Esophagus muscularis mucosa (tissue), 4 donors: ENCODE results near the gene GP1BB. TPM values are rescaled to one million over a fixed set of nuclear protein-coding genes. Genes with fewer than 3 reads are reported as not detected.

ENCODE experiments used
- DNase-seq: peaks from one replicate; pipeline ENCODE4 v3.0.0-alpha.2; 2017; ENCODE audit errors: extremely low spot score
- H3K27ac ChIP-seq, 4 donors: fragments of 200-600 bp; sonication (generic); replicated peaks in 1 of 4; 1 replicate in 3 of 4; 2 replicates in 1 of 4; pipeline ENCODE4 v1.5.1; 2016 to 2019; ENCODE audit warnings: mild to moderate bottlenecking in 1 of 4
- H3K27me3 ChIP-seq, 4 donors: fragments of 200-600 bp; sonication (generic); one replicate each; pipeline versions ENCODE4 v1.5.1 to v1.6.0; 2016 to 2019
- H3K36me3 ChIP-seq, 4 donors: fragments of 200-600 bp; sonication (generic); one replicate each; pipeline ENCODE4 v1.5.1; 2016 to 2019
- H3K4me1 ChIP-seq, 4 donors: fragments of 200-600 bp; sonication (generic); one replicate each; pipeline ENCODE4 v1.5.1; 2016 to 2019
- H3K4me3 ChIP-seq, 4 donors: fragments of 200-600 bp; sonication (generic); 1 replicate in 2 of 4; 2 replicates in 2 of 4; pipeline ENCODE4 v1.5.1; 2016 to 2019; ENCODE audit warnings: mild to moderate bottlenecking in 4 of 4, moderate library complexity in 1 of 4
- H3K9me3 ChIP-seq, 4 donors: fragments of 200-600 bp; sonication (generic); 1 replicate in 3 of 4; 2 replicates in 1 of 4; pipeline ENCODE4 v1.5.1; 2016 to 2019
- EP300 ChIP-seq: sonication (generic); formaldehyde crosslinking; IDR thresholded peaks from one replicate; pipeline ENCODE4 v1.6.1; 2017; ENCODE audit warnings: antibody characterized with exemption
- POLR2A ChIP-seq: fragments of 450-650 bp; IDR thresholded peaks from one replicate; pipeline ENCODE4 v1.6.1; 2017; ENCODE audit warnings: antibody characterized with exemption, moderate library complexity, mild to moderate bottlenecking, low read depth
- POLR2AphosphoS5 ChIP-seq, 2 donors: sonication (generic); formaldehyde crosslinking; IDR thresholded peaks; one replicate each; pipeline ENCODE4 v1.6.1; 2017; ENCODE audit warnings: antibody characterized with exemption in 2 of 2
- WGBS: methylation state at CpG from one replicate; pipeline ENCODE4 v1.1.5; 2018; 5-methylcytosine and 5-hydroxymethylcytosine counted together
- intact Hi-C: fragments of 100-400 bp; cut with DNase I; formaldehyde crosslinking; loops from one replicate; pipeline ENCODE4 v1.15.1; 2023
- total RNA-seq, 4 donors: library from RNA; depleted of rRNA; stranded (reverse); fragments of >200 nt; gene quantifications; one replicate each; pipeline versions ENCODE4 v1.1.0 to v1.2.1, GENCODE V29; 2016
- TF ChIP-seq, protein P1 (sequence below), 3 experiments: fragments of 200-600 bp in 2 of 3; fragments of 450-650 bp in 1 of 3; sonication (generic) in 2 of 3; IDR thresholded peaks; one replicate each; pipeline ENCODE4 v1.5.1; 2017 to 2019; ENCODE audit warnings: antibody characterized with exemption in 3 of 3, mild to moderate bottlenecking in 2 of 3, moderate library complexity in 1 of 3

Gene GP1BB
- total RNA-seq, 4 donors from 2014 or later: 1.7 to 16.7 (median 5.7) TPM

GRCh38 chr22:19748139-19748538, 24.8 kb downstream of the GP1BB start:
- Histone ChIP-seq H3K9me3 (no peaks in the 10 kb centered on the region), H3K4me3 (no peak overlapping the region), H3K27ac (no peak overlapping the region), H3K36me3 (no peaks in the 10 kb centered on the region), H3K27me3 (peaks cover 0 to 40% (median 0%) of the 10 kb centered on the region in 4 donors), H3K4me1 (peaks cover 0 to 7% (median 3%) of the 10 kb centered on the region in 4 donors)
- TF ChIP-seq POLR2AphosphoS5 (IDR thresholded peaks at IDR 0.05) (no peak), POLR2A (no peak)
- intact Hi-C loops: no loop called here
- DNase-seq: no peak
- WGBS: 75% methylated on average over 4 of the region's 4 CpGs

- H3K27me3 ChIP-seq: peaks cover 0 to 50% (median 4%) of the 10 kb centered on the region in 4 donors
- no peak for TF ChIP-seq POLR2AphosphoS5 (IDR thresholded peaks at IDR 0.05)
- no peaks in the 10 kb centered on the region for H3K9me3 ChIP-seq
- no peaks in the 10 kb centered on the region for H3K36me3 ChIP-seq
- DNase-seq: no peak
- no peak overlapping the region for H3K27ac ChIP-seq
- WGBS: 77% methylated on average over 13 of the region's 15 CpGs
- no peak overlapping the region for H3K4me3 ChIP-seq
- peaks cover 0 to 7% (median 3%) of the 10 kb centered on the region in 4 donors for H3K4me1 ChIP-seq
- intact Hi-C loops: no loop called here
These were observed 25.8 kb downstream of the GP1BB start for GRCh38 chr22:19748991-19749664.

- no peak for DNase-seq
- H3K36me3 ChIP-seq: no peaks in the 10 kb centered on the region
- 84% methylated on average over 9 of the region's 12 CpGs for WGBS
- TF ChIP-seq POLR2A: no peak
- TF ChIP-seq, protein P1, sequence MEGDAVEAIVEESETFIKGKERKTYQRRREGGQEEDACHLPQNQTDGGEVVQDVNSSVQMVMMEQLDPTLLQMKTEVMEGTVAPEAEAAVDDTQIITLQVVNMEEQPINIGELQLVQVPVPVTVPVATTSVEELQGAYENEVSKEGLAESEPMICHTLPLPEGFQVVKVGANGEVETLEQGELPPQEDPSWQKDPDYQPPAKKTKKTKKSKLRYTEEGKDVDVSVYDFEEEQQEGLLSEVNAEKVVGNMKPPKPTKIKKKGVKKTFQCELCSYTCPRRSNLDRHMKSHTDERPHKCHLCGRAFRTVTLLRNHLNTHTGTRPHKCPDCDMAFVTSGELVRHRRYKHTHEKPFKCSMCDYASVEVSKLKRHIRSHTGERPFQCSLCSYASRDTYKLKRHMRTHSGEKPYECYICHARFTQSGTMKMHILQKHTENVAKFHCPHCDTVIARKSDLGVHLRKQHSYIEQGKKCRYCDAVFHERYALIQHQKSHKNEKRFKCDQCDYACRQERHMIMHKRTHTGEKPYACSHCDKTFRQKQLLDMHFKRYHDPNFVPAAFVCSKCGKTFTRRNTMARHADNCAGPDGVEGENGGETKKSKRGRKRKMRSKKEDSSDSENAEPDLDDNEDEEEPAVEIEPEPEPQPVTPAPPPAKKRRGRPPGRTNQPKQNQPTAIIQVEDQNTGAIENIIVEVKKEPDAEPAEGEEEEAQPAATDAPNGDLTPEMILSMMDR (IDR thresholded peaks at IDR 0.05): no peak
- TF ChIP-seq EP300: no peak
- TF ChIP-seq POLR2AphosphoS5 (IDR thresholded peaks at IDR 0.05): no peak
- no peak overlapping the region for H3K4me3 ChIP-seq
- no peak overlapping the region for H3K27ac ChIP-seq
- intact Hi-C loops: no loop called here
- H3K9me3 ChIP-seq: no peaks in the 10 kb centered on the region
- H3K27me3 ChIP-seq: peaks cover 0 to 58% (median 10%) of the 10 kb centered on the region in 4 donors
- H3K4me1 ChIP-seq: peaks cover 2 to 8% (median 5%) of the 10 kb centered on the region in 4 donors
These were observed 26.5 kb downstream of the GP1BB start for GRCh38 chr22:19749876-19750275.

- no peaks in the 10 kb centered on the region for H3K9me3 ChIP-seq
These were observed 27.5 kb downstream of the GP1BB start for GRCh38 chr22:19750507-19751490.

GRCh38 chr22:19751497-19752245, 28.3 kb downstream of the GP1BB start:
- no peak for DNase-seq
- Histone ChIP-seq H3K27me3 (peaks cover 6 to 76% (median 27%) of the 10 kb centered on the region in 4 donors), H3K27ac (no peak overlapping the region), H3K9me3 (no peaks in the 10 kb centered on the region), H3K4me1 (peaks cover 6 to 21% (median 20%) of the 10 kb centered on the region in 4 donors), H3K4me3 (no peak overlapping the region), H3K36me3 (no peaks in the 10 kb centered on the region)
- intact Hi-C loops: no loop called here
- 92% methylated on average over 10 of the region's 14 CpGs for whole genome bisulfite sequencing
- TF ChIP-seq EP300 (no peak), POLR2A (no peak), POLR2AphosphoS5 (IDR thresholded peaks at IDR 0.05) (no peak)
- TF ChIP-seq, protein P1 (IDR thresholded peaks at IDR 0.05): no peak

More at GRCh38 chr22:19750507-19751490, 27.5 kb downstream of the GP1BB start:
- Histone ChIP-seq H3K36me3 (no peaks in the 10 kb centered on the region), H3K4me1 (peaks cover 6 to 15% (median 12%) of the 10 kb centered on the region in 4 donors), H3K4me3 (no peak overlapping the region), H3K27ac (no peak overlapping the region), H3K27me3 (peaks cover 6 to 67% (median 19%) of the 10 kb centered on the region in 4 donors)
- TF ChIP-seq POLR2AphosphoS5 (IDR thresholded peaks at IDR 0.05) (no peak), EP300 (no peak), POLR2A (no peak)
- TF ChIP-seq, protein P1 (IDR thresholded peaks at IDR 0.05): no peak
- DNase-seq: no peak
- intact Hi-C loops: no loop called here
- 75% methylated on average over 17 of the region's 27 CpGs for WGBS
